Smooth muscle cell (in vitro differentiated cells): ENCODE data around the gene LOXL3. TPM values are rescaled to one million over a fixed set of nuclear protein-coding genes. Genes with fewer than 3 reads are reported as not detected.

Experiments used
- DNase-seq: peaks from one replicate; lab custom pipeline; 2025; ENCODE audit not compliant: unreplicated experiment; lab: John Stamatoyannopoulos, UW
- H2AFZ ChIP-seq: fragments of 200-600 bp; sonication (generic); 2 replicates; pipeline ENCODE4 v1.6.0; 2016; ENCODE audit warnings: antibody characterized with exemption, low read depth, mild to moderate bottlenecking
- H3F3A ChIP-seq: fragments of 200-600 bp; sonication (generic); 2 replicates; pipeline ENCODE4 v1.6.0; 2017; ENCODE audit warnings: antibody characterized with exemption, low read depth
- H3K27ac ChIP-seq: fragments of 200-600 bp; sonication (generic); 2 replicates; pipeline ENCODE4 v1.5.1; 2016; ENCODE audit warnings: low read depth, mild to moderate bottlenecking
- H3K27me3 ChIP-seq: fragments of 200-600 bp; sonication (generic); 2 replicates; pipeline ENCODE4 v1.6.1; 2016; ENCODE audit warnings: low read depth, mild to moderate bottlenecking
- H3K36me3 ChIP-seq: fragments of 200-600 bp; sonication (generic); 2 replicates; pipeline ENCODE4 v1.5.1; 2016; ENCODE audit warnings: low read depth
- H3K4me1 ChIP-seq: fragments of 200-600 bp; sonication (generic); 2 replicates; pipeline ENCODE4 v1.5.1; 2016; ENCODE audit warnings: low read depth
- H3K4me2 ChIP-seq: fragments of 200-600 bp; sonication (generic); 2 replicates; pipeline ENCODE4 v1.6.0; 2016; ENCODE audit warnings: mild to moderate bottlenecking
- H3K4me3 ChIP-seq: fragments of 200-600 bp; sonication (generic); 2 replicates; pipeline ENCODE4 v1.5.1; 2016; ENCODE audit warnings: mild to moderate bottlenecking
- H3K79me2 ChIP-seq: fragments of 200-600 bp; sonication (generic); 2 replicates; pipeline ENCODE4 v1.6.0; 2016; ENCODE audit warnings: low read depth, mild to moderate bottlenecking
- H3K9ac ChIP-seq: fragments of 200-600 bp; sonication (generic); 2 replicates; pipeline ENCODE4 v1.6.0; 2016; ENCODE audit warnings: low read depth
- H3K9me3 ChIP-seq: fragments of 200-600 bp; sonication (generic); replicated peaks from 2 replicates; pipeline ENCODE4 v1.5.1; 2016; ENCODE audit warnings: low read depth
- H4K20me1 ChIP-seq: fragments of 200-600 bp; sonication (generic); 2 replicates; pipeline ENCODE4 v1.6.0; 2016; ENCODE audit warnings: low read depth
- CTCF ChIP-seq: fragments of 200-600 bp; sonication (generic); IDR thresholded peaks from 2 replicates; pipeline ENCODE4 v1.5.1; 2017; ENCODE audit warnings: borderline replicate concordance, mild to moderate bottlenecking, antibody characterized with exemption; ENCODE audit not compliant: insufficient read depth, poor library complexity, severe bottlenecking
- WGBS: methylation state at CpG from one replicate; pipeline ENCODE4 v1.1.7; 2016; ENCODE audit warnings: low lambda C conversion rate; 5-methylcytosine and 5-hydroxymethylcytosine counted together
- polyA plus RNA-seq: library from polyadenylated mRNA; unstranded; fragments of >200 nt; fragmentation: Nextera tagmentation; extraction: Ambion mirVana; gene quantifications from 2 replicates; pipeline ENCODE4 v1.2.1, GENCODE V29; 2016
- total RNA-seq: library from RNA; depleted of rRNA; stranded (reverse); fragments of >200 nt; gene quantifications from 2 replicates; pipeline ENCODE4 v1.2.3, GENCODE V29; 2014

Gene LOXL3
- total and polyA plus RNA-seq, 2 experiments from 2014 or later = 123 to 190 TPM

- no peak for DNase-seq
- H3K27ac ChIP-seq = no peak overlapping the region
- no peak for TF ChIP-seq CTCF
- peak overlapping the region; percentile 26 for H3K4me3 ChIP-seq
- no peaks in the 10 kb centered on the region for H3K9me3 ChIP-seq
- no peaks in the 10 kb centered on the region for H3F3A ChIP-seq
- peaks cover 17% of the 10 kb centered on the region for H3K4me1 ChIP-seq
- WGBS = 10% methylated on average over 65 of the region's 72 CpGs
- no peak overlapping the region for H2AFZ ChIP-seq
- H3K9ac ChIP-seq = no peak overlapping the region
- H3K36me3 ChIP-seq = no peaks in the 10 kb centered on the region
- H3K27me3 ChIP-seq = peaks cover 100% of the 10 kb centered on the region
- H4K20me1 ChIP-seq = no peaks in the 10 kb centered on the region
- H3K4me2 ChIP-seq = peak overlapping the region; percentile 84
- H3K79me2 ChIP-seq = no peaks in the 10 kb centered on the region
Observed at GRCh38 chr2:74515981-74516633, 37.6 kb downstream of the LOXL3 start.

GRCh38 chr2:74515271-74515980, 38.3 kb downstream of the LOXL3 start:
- Histone ChIP-seq H3K79me2 (no peaks in the 10 kb centered on the region), H3K9ac (no peak overlapping the region), H3K9me3 (no peaks in the 10 kb centered on the region), H4K20me1 (no peaks in the 10 kb centered on the region), H3K27ac (no peak overlapping the region), H3K4me2 (peak overlapping the region; percentile 84), H3K27me3 (peaks cover 100% of the 10 kb centered on the region), H3F3A (no peaks in the 10 kb centered on the region), H2AFZ (no peak overlapping the region), H3K36me3 (no peaks in the 10 kb centered on the region), H3K4me1 (peaks cover 17% of the 10 kb centered on the region), H3K4me3 (peak overlapping the region; percentile 26)
- WGBS = 7% methylated on average over 60 of the region's 60 CpGs
- TF ChIP-seq CTCF = no peak
- no peak for DNase-seq

GRCh38 chr2:74514368-74515270, 39.1 kb downstream of the LOXL3 start, which contains the start of gene TLX2:
TLX2 (plus strand) TSS chr2:74514450; CDS start chr2:74514807, 357 bp downstream.
- 5% methylated on average over 76 of the region's 82 CpGs for WGBS
- H3K9ac ChIP-seq = no peak within 1 kb of the TSS
- H3K9me3 ChIP-seq = no peaks in the 10 kb centered on the region

More at GRCh38 chr2:74514368-74515270, 39.1 kb downstream of the LOXL3 start, which contains the start of gene TLX2:
- TF ChIP-seq CTCF = no peak
- Histone ChIP-seq H2AFZ (no peak within 1 kb of the TSS), H3K27me3 (peaks cover 100% of the 10 kb centered on the region), H3K4me2 (peak within 1 kb of the TSS; percentile 63), H3K27ac (no peak within 1 kb of the TSS), H3K4me1 (peaks cover 17% of the 10 kb centered on the region), H3F3A (no peaks in the 10 kb centered on the region), H3K4me3 (peak within 1 kb of the TSS; percentile 13), H4K20me1 (no peaks in the 10 kb centered on the region), H3K36me3 (no peaks in the 10 kb centered on the region), H3K79me2 (no peaks in the 10 kb centered on the region)
- no peak for DNase-seq
